Stimulated activated CD4-positive, alpha-beta T cell treated with anti-CD3 and anti-CD28 coated beads, Interleukin-15, amount 100 ng/mL, for 24 hours (primary cell): ENCODE data around the gene LETM1.
A peak's percentile ranks its signal among the peaks of the same experiment; 100 is the strongest.

Experiments used
- DNase-seq: peaks from one replicate; pipeline ENCODE4 v3.0.0-alpha.2; 2020

LETM1 gene

GRCh38 chr4:1804638-1805492 is 51.1 kb downstream of the LETM1 start:
- no peak for DNase-seq

GRCh38 chr4:1803523-1804423 is 52.2 kb downstream of the LETM1 start:
- DNase-seq, result no peak

GRCh38 chr4:1802720-1803522 is 53.0 kb downstream of the LETM1 start:
- DNase-seq, result no peak

GRCh38 chr4:1802151-1802715 is 53.7 kb downstream of the LETM1 start:
- DNase-seq, result no peak

- DNase-seq, result no peak
Measured at GRCh38 chr4:1801286-1801958, 54.5 kb downstream of the LETM1 start.

- no peak for DNase-seq
Measured at GRCh38 chr4:1800805-1801204, 55.2 kb downstream of the LETM1 start.

- DNase-seq, result no peak
Measured at GRCh38 chr4:1799387-1800375, 56.3 kb downstream of the LETM1 start.

GRCh38 chr4:1798580-1799386 is 57.2 kb downstream of the LETM1 start:
- DNase-seq, result no peak

- no peak for DNase-seq
Measured at GRCh38 chr4:1797861-1798579, 57.9 kb downstream of the LETM1 start.

- DNase-seq, result no peak
Measured at GRCh38 chr4:1797298-1797860, 58.6 kb downstream of the LETM1 start.

GRCh38 chr4:1796486-1797204 is 59.3 kb downstream of the LETM1 start:
- DNase-seq, result no peak

GRCh38 chr4:1795299-1796195 is 60.4 kb downstream of the LETM1 start:
- DNase-seq, result no peak

- DNase-seq, result no peak
Measured at GRCh38 chr4:1794809-1795298, 61.1 kb downstream of the LETM1 start.

- DNase-seq, result no peak
Measured at GRCh38 chr4:1793940-1794808, 61.8 kb downstream of the LETM1 start.

- peak; percentile 60 for DNase-seq
Measured at GRCh38 chr4:1793496-1793840, 62.5 kb downstream of the LETM1 start.
